Neural cell (in vitro differentiated cells): ENCODE data around the gene DIP2C.

Experiments used
- EZH2 ChIP-seq: fragments of 200-600, 300-800 bp; shearing (Covaris generic), sonication (generic); IDR thresholded peaks from 2 replicates; pipeline ENCODE4 v1.6.1; 2014; ENCODE audit warnings: antibody characterized with exemption, low read length, borderline replicate concordance, mild to moderate bottlenecking; ENCODE audit not compliant: insufficient read depth, poor library complexity, severe bottlenecking
- MXI1 ChIP-seq: fragments of 450-650 bp; conservative IDR thresholded peaks from 2 replicates; pipeline ENCODE4 v1.6.1; 2014; ENCODE audit warnings: antibody characterized with exemption, mild to moderate bottlenecking; ENCODE audit not compliant: poor library complexity, severe bottlenecking
- POLR2AphosphoS5 ChIP-seq: IDR thresholded peaks from 2 replicates; pipeline ENCODE4 v1.6.1; 2012
- RAD21 ChIP-seq: fragments of 450-650 bp; conservative IDR thresholded peaks from 2 replicates; pipeline ENCODE4 v1.6.1; 2014; ENCODE audit warnings: antibody characterized with exemption, mild to moderate bottlenecking, moderate library complexity
- TAF1 ChIP-seq: IDR thresholded peaks from 2 replicates; pipeline ENCODE4 v1.6.1; 2012; ENCODE audit warnings: low read depth
- TF ChIP-seq, protein P1 (sequence below): fragments of 450-650 bp; IDR thresholded peaks from 2 replicates; pipeline ENCODE4 v1.5.1; 2014; ENCODE audit warnings: antibody characterized with exemption, mild to moderate bottlenecking, moderate library complexity; ENCODE audit not compliant: poor library complexity, severe bottlenecking

DNA sequence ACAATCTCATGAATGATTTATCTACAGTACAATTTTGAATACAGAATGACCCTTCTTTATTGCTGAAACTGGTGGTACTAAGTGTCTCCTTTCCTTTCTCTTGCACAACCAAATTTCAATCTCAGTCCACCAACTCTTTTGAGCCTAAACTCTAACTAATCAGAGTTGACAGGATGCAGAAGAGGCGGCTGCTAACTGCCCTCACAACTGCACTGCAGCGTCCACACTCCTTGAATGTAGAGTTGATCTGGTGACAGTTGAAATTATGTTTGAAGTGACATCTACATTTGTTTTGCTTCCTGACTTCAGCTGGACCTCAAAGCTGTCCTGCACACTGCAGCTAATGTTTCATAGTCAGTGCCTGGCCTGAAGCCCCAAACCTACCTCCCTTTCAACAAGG is 414.6 kb downstream of the DIP2C start:
- TF ChIP-seq, protein P1, sequence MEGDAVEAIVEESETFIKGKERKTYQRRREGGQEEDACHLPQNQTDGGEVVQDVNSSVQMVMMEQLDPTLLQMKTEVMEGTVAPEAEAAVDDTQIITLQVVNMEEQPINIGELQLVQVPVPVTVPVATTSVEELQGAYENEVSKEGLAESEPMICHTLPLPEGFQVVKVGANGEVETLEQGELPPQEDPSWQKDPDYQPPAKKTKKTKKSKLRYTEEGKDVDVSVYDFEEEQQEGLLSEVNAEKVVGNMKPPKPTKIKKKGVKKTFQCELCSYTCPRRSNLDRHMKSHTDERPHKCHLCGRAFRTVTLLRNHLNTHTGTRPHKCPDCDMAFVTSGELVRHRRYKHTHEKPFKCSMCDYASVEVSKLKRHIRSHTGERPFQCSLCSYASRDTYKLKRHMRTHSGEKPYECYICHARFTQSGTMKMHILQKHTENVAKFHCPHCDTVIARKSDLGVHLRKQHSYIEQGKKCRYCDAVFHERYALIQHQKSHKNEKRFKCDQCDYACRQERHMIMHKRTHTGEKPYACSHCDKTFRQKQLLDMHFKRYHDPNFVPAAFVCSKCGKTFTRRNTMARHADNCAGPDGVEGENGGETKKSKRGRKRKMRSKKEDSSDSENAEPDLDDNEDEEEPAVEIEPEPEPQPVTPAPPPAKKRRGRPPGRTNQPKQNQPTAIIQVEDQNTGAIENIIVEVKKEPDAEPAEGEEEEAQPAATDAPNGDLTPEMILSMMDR, result no peak
- no peak for TF ChIP-seq EZH2
- TF ChIP-seq POLR2AphosphoS5, result no peak
- no peak for TF ChIP-seq TAF1
- no peak for TF ChIP-seq MXI1
- no peak for TF ChIP-seq RAD21
